ENCODE data around the gene ING4.

Gene ING4

DNA sequence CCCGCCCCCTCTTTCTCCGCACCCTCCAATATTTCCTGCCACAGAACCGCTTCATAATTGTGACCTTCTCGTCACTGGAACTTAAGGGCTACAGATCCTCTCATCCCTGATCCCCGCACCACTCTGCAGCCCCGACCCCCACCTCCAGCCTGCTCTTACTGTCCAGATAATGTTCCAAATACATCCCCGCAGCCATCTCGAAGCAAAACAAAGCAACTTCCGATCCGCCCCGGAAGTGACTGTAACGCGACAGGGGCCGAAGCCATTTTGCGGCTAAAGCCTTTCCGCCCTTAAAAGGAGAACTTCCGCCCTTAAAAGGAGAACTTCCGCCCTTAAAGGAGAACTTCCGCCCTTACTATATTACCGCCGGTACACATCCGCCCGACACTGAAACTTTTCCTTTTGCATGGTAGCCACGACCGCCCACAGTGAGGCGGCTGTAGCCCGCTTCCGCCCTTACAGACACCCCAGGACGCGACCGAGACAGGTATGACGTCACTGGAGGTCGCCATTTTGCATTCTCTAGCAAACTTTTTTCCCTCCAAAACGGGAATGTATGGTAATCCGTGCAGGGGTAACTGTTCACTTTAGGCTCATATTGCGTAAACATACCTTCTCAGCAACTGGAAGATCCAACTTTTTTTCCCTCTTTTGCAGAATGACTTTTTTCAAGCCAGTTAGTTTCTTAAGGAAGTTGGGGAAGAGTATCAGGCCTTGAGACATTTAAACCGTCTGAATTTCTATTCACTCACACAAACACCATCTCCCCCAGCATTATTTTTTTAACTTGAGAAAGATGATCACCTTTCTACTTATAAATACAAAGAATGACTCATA is at the start of gene ING4:
Gene ING4, minus strand, starts transcription at position 214 of the 837 bp plus-strand sequence. Its CDS starts 18 bp downstream, at position 196.
- TF ChIP-seq EGR1 (IDR thresholded peaks at IDR 0.05), result peak; percentile 90
- TF ChIP-seq TEAD4 (IDR thresholded peaks at IDR 0.05), result peak; percentile 72
- peak; percentile 36 for TF ChIP-seq NFIC (IDR thresholded peaks at IDR 0.05)
- peak; percentile 52; the same call in 1 of the 2 replicates for TF ChIP-seq FOXM1 (IDR thresholded peaks at IDR 0.05; ENCODE audit: borderline replicate concordance, low read depth)
- TF ChIP-seq, protein P1, sequence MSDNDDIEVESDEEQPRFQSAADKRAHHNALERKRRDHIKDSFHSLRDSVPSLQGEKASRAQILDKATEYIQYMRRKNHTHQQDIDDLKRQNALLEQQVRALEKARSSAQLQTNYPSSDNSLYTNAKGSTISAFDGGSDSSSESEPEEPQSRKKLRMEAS (IDR thresholded peaks at IDR 0.05), result peak; percentile 93
- TF ChIP-seq RAD21 (IDR thresholded peaks at IDR 0.05; ENCODE audit: low read depth), result no peak; the same call in 1 of the 2 replicates
- TF ChIP-seq, protein P2, sequence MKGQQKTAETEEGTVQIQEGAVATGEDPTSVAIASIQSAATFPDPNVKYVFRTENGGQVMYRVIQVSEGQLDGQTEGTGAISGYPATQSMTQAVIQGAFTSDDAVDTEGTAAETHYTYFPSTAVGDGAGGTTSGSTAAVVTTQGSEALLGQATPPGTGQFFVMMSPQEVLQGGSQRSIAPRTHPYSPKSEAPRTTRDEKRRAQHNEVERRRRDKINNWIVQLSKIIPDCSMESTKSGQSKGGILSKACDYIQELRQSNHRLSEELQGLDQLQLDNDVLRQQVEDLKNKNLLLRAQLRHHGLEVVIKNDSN (IDR thresholded peaks at IDR 0.05), result peak; percentile 53; the same call in 1 of the 2 replicates
- no peak for TF ChIP-seq ZBTB7A (IDR thresholded peaks at IDR 0.05; ENCODE audit: low read depth)
- TF ChIP-seq CREB1 (IDR thresholded peaks at IDR 0.05; ENCODE audit: low read depth), result peak; percentile 99
- peak; percentile 73 for TF ChIP-seq TAF1 (IDR thresholded peaks at IDR 0.05; ENCODE audit: low read depth)
- TF ChIP-seq, protein P3, sequence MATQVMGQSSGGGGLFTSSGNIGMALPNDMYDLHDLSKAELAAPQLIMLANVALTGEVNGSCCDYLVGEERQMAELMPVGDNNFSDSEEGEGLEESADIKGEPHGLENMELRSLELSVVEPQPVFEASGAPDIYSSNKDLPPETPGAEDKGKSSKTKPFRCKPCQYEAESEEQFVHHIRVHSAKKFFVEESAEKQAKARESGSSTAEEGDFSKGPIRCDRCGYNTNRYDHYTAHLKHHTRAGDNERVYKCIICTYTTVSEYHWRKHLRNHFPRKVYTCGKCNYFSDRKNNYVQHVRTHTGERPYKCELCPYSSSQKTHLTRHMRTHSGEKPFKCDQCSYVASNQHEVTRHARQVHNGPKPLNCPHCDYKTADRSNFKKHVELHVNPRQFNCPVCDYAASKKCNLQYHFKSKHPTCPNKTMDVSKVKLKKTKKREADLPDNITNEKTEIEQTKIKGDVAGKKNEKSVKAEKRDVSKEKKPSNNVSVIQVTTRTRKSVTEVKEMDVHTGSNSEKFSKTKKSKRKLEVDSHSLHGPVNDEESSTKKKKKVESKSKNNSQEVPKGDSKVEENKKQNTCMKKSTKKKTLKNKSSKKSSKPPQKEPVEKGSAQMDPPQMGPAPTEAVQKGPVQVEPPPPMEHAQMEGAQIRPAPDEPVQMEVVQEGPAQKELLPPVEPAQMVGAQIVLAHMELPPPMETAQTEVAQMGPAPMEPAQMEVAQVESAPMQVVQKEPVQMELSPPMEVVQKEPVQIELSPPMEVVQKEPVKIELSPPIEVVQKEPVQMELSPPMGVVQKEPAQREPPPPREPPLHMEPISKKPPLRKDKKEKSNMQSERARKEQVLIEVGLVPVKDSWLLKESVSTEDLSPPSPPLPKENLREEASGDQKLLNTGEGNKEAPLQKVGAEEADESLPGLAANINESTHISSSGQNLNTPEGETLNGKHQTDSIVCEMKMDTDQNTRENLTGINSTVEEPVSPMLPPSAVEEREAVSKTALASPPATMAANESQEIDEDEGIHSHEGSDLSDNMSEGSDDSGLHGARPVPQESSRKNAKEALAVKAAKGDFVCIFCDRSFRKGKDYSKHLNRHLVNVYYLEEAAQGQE (IDR thresholded peaks at IDR 0.05; ENCODE audit: low read depth), result no peak
- peak; percentile 67; the same call in 1 of the 2 replicates for TF ChIP-seq CEBPB (IDR thresholded peaks at IDR 0.05)
- peak; percentile 62; the same call in 1 of the 2 replicates for TF ChIP-seq EP300 (IDR thresholded peaks at IDR 0.05; ENCODE audit: borderline replicate concordance)
- TF ChIP-seq YY1 (IDR thresholded peaks at IDR 0.05; ENCODE audit: low read depth), result peak; percentile 97
- peak; percentile 90 for TF ChIP-seq TCF12 (IDR thresholded peaks at IDR 0.05; ENCODE audit: low read depth)

DNA sequence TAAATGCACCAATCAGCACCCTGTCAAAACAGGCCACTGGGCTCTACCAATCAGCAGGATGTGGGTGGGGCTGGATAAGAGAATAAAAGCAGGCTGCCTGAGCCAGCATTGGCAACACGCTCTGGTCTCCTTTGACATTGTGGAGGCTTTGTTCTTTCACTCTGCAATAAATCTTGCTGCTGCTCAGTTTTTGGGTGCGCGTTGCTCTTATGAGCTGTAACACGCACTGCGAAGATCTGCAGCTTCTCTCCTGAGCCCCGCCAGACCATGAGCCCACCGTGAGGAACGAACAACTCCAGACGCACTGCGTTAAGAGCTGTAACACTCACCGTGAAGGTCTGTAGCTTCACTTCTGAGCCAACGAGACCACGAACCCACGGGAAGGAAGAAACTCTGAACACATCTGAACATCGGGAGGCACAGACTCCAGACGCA is 46.1 kb upstream of the ING4 start:
- TF ChIP-seq, protein P3 (IDR thresholded peaks at IDR 0.05; ENCODE audit: low read depth), result no peak
- TF ChIP-seq RAD21 (IDR thresholded peaks at IDR 0.05; ENCODE audit: low read depth) (no peak), CREB1 (IDR thresholded peaks at IDR 0.05; ENCODE audit: low read depth) (no peak), TAF1 (IDR thresholded peaks at IDR 0.05; ENCODE audit: low read depth) (no peak), TCF12 (IDR thresholded peaks at IDR 0.05; ENCODE audit: low read depth) (no peak), CEBPB (IDR thresholded peaks at IDR 0.05) (no peak), NFIC (IDR thresholded peaks at IDR 0.05) (no peak), EGR1 (IDR thresholded peaks at IDR 0.05) (no peak), ZBTB7A (IDR thresholded peaks at IDR 0.05; ENCODE audit: low read depth) (no peak), YY1 (IDR thresholded peaks at IDR 0.05; ENCODE audit: low read depth) (no peak), TEAD4 (IDR thresholded peaks at IDR 0.05) (no peak), EP300 (IDR thresholded peaks at IDR 0.05; ENCODE audit: borderline replicate concordance) (no peak), FOXM1 (IDR thresholded peaks at IDR 0.05; ENCODE audit: borderline replicate concordance, low read depth) (no peak)
- TF ChIP-seq, protein P2 (IDR thresholded peaks at IDR 0.05), result no peak
- TF ChIP-seq, protein P1 (IDR thresholded peaks at IDR 0.05), result no peak

DNA sequence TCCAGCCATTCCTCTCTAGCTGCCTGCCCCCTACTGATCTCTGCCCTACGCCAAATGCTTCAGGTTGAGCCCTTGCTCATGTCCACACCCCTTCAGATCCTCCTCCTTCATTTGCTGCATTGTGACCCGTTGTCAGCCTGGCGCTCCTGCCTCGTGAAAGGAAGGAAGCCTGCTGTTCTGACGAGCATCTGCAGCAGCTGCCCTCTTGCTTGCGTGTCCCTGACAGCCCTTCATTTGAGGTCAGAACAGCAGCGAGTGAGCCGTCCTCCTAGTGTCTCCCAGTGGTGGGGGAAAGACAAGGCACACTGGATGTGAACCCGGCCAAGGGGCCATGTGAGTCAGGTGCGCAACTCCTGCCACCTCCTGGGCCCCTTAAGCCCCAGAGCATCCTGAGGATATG is 40.7 kb upstream of the ING4 start:
- TF ChIP-seq ZBTB7A (IDR thresholded peaks at IDR 0.05; ENCODE audit: low read depth) (no peak), CEBPB (IDR thresholded peaks at IDR 0.05) (no peak), TCF12 (IDR thresholded peaks at IDR 0.05; ENCODE audit: low read depth) (no peak), EP300 (IDR thresholded peaks at IDR 0.05; ENCODE audit: borderline replicate concordance) (no peak), EGR1 (IDR thresholded peaks at IDR 0.05) (no peak), NFIC (IDR thresholded peaks at IDR 0.05) (no peak)
- TF ChIP-seq, protein P3 (IDR thresholded peaks at IDR 0.05; ENCODE audit: low read depth), result no peak
- TF ChIP-seq, protein P2 (IDR thresholded peaks at IDR 0.05), result no peak

Measured in Ishikawa (cell line).